T-helper 1 cell treated with Interleukin-12 subunit alpha and Interleukin-12 subunit beta and Interleukin-4 antibody, amounts not matched to agents 30 μg/mL and 1 μg/mL, for 36 hours (primary cell): Measurements from ENCODE around the gene TINAGL1.

Source experiments
- H3K27ac Mint-ChIP-seq: one replicate; pipeline ENCODE4 v1.8.0; 2021; ENCODE audit warnings: mild to moderate bottlenecking, mixed read lengths
- H3K27me3 Mint-ChIP-seq: one replicate; pipeline ENCODE4 v1.8.0; 2021; ENCODE audit warnings: low read depth, mixed read lengths
- H3K36me3 Mint-ChIP-seq: one replicate; pipeline ENCODE4 v1.8.0; 2021; ENCODE audit warnings: low read depth, mixed read lengths
- H3K4me1 Mint-ChIP-seq: one replicate; pipeline ENCODE4 v1.8.0; 2021; ENCODE audit warnings: low read depth, mixed read lengths
- H3K4me3 Mint-ChIP-seq: one replicate; pipeline ENCODE4 v1.8.0; 2021; ENCODE audit warnings: mild to moderate bottlenecking, moderate library complexity, mixed read lengths
- H3K9me3 Mint-ChIP-seq: one replicate; pipeline ENCODE4 v1.8.0; 2021; ENCODE audit warnings: mixed read lengths

The TINAGL1 gene

DNA sequence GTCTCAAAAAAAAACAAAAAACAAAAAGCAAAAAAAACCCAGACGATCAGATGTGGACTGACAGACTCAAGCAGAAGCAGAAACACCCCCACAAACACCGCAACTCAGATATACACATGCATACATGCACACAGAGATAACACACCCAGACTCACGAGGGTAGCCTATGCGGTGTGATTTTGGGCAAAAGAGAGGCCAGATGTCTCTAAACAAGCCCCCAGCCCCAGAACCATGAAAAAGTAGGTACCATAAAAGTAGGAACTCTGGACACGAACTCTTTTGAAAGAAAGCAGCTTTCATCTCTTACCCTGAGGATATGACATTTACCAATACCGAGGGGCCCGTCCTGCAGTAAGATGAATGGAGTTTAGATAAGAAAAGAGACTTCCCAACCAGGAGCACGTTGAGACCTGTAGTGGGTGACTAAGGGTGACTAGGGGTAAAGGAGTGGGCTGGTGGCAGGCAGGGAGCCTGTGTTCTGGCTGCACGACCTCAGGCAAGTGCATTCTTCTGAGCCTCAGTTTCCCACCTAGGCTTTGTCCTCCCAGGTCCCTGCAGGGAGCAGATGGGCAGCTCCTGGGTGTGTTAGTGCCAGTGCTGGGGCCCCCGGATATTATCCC lies 1.5 kb upstream of the TINAGL1 start:
- H3K27me3 Mint-ChIP-seq = peaks cover 14% of the 10 kb centered on the region
- H3K4me1 Mint-ChIP-seq = peaks cover 3% of the 10 kb centered on the region
- H3K4me3 Mint-ChIP-seq = no peak overlapping the region
- H3K36me3 Mint-ChIP-seq = no peaks in the 10 kb centered on the region
- H3K9me3 Mint-ChIP-seq = no peaks in the 10 kb centered on the region
- no peak overlapping the region for H3K27ac Mint-ChIP-seq

DNA sequence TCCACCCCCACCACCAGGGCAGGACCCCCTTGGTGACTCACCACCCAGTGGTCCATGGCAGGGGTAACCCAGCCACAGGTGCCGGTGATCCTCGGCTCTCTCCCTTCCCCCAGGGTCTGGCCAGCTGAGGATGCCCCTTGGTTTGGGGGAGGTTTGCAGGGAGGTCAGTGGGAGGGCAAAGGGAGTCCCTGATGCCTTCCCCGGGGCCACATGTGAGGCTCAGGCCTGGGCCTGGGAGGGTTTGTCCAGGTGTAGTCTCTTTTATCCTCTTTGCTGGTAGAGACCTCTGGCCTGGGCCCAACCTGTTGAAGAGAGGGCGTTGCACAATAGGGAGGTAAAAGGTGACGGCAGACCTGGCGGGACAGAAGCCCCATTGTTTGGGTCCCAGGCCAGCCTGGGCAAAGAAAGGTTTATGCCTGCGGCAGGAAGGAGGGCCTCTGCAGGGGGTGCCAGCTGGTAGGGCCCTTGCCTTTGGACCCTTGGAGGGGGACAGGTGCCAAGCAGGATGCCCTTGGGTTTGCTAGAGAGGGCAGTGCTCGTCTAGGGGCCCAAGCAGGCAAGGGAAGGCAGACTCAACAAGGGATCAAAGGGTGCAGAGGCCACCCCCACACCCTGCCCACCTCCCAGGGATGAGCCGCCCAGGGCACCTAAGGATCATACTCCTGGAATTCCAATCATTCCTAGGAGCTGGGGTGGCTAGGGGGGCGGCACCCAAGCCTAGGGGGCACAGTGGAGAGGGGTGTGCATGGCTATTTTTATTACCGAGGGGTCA lies 760 bp upstream of the TINAGL1 start:
- Mint-ChIP-seq H3K9me3 (no peaks in the 10 kb centered on the region), H3K4me1 (peaks cover 3% of the 10 kb centered on the region), H3K4me3 (no peak overlapping the region), H3K27ac (no peak overlapping the region), H3K36me3 (no peaks in the 10 kb centered on the region), H3K27me3 (peaks cover 18% of the 10 kb centered on the region)

DNA sequence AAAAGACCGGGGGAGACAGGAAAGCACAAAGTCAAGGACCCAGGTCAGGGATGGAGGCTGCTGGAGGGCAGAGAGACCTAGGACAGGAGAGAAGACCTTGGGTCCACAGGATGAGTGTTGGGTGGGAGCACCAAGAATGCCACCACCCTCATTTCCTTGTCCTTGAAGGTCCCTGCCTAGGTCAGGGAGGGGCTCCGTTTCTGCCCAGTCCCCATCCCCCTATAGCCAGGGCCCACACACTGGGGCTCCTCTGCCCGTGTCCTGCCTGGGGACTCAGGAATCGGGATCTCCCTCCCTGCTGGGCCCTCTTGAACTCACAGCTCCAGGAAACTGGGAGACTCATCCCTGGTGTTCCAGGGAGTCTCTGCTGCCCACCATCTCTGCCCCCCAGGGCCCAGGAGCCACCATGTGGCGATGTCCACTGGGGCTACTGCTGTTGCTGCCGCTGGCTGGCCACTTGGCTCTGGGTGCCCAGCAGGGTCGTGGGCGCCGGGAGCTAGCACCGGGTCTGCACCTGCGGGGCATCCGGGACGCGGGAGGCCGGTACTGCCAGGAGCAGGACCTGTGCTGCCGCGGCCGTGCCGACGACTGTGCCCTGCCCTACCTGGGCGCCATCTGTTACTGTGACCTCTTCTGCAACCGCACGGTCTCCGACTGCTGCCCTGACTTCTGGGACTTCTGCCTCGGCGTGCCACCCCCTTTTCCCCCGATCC lies 584 bp downstream of the TINAGL1 start:
- no peak overlapping the region for H3K27ac Mint-ChIP-seq

DNA sequence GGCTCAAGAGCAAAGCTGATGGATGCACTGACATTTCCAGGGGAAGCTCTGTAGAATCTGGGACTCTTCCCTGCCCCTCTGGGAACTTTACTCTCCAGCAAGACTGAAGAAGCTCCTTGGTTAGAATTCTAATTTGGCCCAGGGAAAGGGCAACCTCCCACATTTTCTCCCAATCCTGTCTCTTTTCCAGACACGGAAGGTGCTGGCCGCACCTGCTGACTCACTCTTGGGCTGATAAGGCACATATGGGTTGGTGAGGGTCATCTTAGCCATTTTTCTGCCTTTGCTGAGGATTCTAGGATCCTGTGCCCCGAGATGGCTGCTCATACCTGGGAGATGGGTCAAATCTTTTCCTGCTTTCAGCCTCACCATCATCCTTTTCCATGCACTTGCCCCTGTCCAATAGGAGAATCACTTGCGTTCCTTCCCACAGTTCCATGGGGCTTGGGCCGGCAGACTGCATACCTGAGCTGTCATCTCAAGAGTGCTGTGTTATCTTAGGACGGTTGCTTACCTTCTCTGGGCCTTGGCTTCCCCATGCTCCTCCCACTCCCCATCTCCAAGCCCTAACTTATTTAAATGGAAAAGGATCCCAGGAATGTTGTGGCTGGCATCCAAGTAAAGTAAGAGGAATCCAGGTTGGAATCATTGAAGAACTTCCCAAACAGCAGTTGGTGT lies 1.3 kb downstream of the TINAGL1 start:
- peaks cover 12% of the 10 kb centered on the region for H3K27me3 Mint-ChIP-seq
- peaks cover 3% of the 10 kb centered on the region for H3K4me1 Mint-ChIP-seq
- no peak overlapping the region for H3K27ac Mint-ChIP-seq
- H3K36me3 Mint-ChIP-seq = no peaks in the 10 kb centered on the region
- H3K9me3 Mint-ChIP-seq = no peaks in the 10 kb centered on the region
- H3K4me3 Mint-ChIP-seq = no peak overlapping the region

More for the DNA sequence above, 584 bp downstream of the TINAGL1 start:
- H3K4me1 Mint-ChIP-seq = peaks cover 3% of the 10 kb centered on the region
- no peaks in the 10 kb centered on the region for H3K36me3 Mint-ChIP-seq
- H3K4me3 Mint-ChIP-seq = no peak overlapping the region
- peaks cover 12% of the 10 kb centered on the region for H3K27me3 Mint-ChIP-seq
- no peaks in the 10 kb centered on the region for H3K9me3 Mint-ChIP-seq

DNA sequence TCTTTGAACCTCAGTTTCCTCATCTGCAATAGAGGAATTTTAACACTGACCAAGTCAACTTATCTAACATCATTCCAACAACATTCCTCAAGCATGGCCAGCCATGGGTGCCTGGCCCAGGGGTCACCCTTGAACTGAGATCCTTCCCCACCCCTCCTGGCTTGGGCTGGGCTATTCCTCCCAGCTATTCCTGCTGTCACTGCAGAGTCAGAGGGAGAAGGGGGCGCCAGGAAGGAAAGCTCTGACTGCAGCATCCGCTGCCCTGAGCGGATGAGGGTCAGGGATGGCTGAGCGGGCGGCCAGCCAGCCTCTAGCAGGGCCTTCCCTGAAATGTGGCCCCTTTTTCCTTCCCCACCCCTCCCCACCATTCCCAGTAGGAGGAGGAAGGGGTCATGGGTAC lies 3.1 kb downstream of the TINAGL1 start:
- no peaks in the 10 kb centered on the region for H3K36me3 Mint-ChIP-seq
- no peaks in the 10 kb centered on the region for H3K9me3 Mint-ChIP-seq
- H3K27ac Mint-ChIP-seq = no peak overlapping the region
- peaks cover 3% of the 10 kb centered on the region for H3K4me1 Mint-ChIP-seq
- H3K4me3 Mint-ChIP-seq = no peak overlapping the region
- peaks cover 12% of the 10 kb centered on the region for H3K27me3 Mint-ChIP-seq

DNA sequence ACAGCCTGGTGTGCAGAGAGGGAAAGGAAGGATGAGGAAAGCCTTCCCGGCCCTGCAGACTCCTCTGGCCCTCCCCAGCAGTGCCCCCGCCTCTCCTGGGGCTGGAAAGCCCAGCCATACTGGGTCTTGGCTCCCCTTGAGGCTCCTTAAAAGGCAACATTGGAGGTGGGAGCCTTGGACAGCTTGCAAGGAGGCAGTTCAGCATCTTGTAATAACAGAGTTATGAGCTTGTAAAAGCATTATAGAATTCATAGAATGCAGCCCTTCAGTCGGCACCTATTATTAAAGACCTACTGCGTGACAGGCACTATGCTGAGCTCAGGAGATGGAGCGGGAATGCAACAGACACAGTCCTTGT lies 4.2 kb downstream of the TINAGL1 start:
- H3K27me3 Mint-ChIP-seq = peaks cover 12% of the 10 kb centered on the region
- no peaks in the 10 kb centered on the region for H3K9me3 Mint-ChIP-seq
- peaks cover 3% of the 10 kb centered on the region for H3K4me1 Mint-ChIP-seq
- H3K4me3 Mint-ChIP-seq = no peak overlapping the region
- no peaks in the 10 kb centered on the region for H3K36me3 Mint-ChIP-seq
- H3K27ac Mint-ChIP-seq = no peak overlapping the region

DNA sequence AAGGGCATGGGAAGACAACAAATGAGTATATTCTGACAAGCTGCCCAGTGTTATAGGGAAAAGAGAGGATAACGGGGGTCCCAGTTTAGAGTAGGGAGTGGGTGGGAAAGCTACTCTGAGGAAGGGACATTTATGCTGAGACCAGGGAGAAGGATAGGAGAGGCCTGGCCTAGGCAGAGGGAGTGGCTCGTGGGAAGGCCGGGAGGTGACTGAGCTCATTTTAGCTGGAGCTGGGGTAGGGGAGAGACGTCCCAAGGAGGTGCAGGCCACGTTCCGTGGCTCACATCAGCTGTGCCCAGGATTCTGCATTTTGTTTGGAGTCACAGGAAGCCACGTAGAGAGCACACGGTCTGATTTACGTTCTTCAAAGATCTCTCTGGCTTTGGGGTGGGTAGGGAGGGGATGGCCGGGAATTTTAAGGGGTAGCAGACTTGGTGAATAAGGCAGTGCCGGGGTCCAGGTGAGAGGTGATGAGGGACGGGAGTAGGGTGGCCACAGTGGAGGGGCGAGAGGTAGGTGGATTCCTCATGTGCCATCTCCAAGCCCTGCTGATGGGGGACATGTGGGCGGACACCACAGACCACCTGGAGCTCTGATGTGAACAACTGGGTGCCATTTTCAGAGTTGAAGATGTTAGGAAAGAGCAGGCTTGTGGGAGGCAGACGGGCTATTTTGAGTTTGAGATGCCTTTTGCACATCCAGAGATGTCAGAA lies 4.7 kb downstream of the TINAGL1 start:
- Mint-ChIP-seq H3K27me3 (peaks cover 11% of the 10 kb centered on the region), H3K36me3 (no peaks in the 10 kb centered on the region), H3K9me3 (no peaks in the 10 kb centered on the region)

DNA sequence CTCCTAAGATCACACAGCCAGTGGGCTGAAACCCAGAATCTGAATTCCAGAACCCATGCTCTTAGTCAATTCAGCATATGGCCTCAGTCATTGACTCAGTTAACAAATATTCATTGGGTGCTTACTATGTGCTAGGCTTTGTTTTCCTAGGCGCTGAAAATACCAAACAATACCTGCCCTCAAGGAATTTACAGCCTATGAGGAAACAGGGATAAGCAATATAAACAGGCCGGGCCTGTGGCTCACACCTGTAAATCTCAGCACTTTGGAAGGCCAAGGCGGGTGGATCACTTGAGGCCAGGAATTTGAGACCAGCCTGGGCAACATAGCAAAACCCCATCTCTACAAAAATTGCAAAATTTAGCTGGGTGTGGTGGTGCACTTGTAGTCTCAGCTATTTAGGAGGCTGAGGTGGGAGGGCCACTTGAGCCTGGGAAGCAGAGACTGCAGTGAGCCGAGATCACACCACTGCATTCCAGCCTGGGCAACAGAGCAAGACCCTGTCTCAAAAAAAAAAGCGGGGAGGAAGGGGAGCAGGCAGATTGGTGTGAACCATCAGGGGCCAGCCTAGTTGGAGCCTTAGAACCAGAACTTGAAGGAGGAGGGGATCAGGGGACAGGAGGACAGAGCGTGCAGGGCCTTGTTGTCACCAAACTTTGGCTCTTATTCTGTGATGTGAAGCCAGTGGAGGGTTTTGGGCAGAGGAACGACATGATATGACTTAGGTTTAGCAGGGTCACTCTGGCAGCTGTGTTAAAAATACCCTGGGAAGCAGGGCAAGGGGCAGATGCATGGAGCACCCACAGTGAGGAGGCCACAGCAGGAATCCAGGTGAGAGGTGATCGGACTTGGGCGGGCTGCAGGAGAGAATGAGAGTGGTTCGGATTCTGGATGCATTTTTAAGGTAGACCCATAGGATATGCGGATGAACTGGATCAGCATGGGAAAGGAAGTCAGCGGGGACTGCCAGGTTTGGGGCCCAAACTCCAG lies 5.8 kb downstream of the TINAGL1 start:
- Mint-ChIP-seq H3K36me3 (no peaks in the 10 kb centered on the region), H3K27me3 (peaks cover 4% of the 10 kb centered on the region), H3K4me1 (no peaks in the 10 kb centered on the region), H3K9me3 (no peaks in the 10 kb centered on the region), H3K27ac (peak overlapping the region; percentile 34), H3K4me3 (no peak overlapping the region)

More for the DNA sequence above, 4.7 kb downstream of the TINAGL1 start:
- Mint-ChIP-seq H3K27ac (no peak overlapping the region), H3K4me1 (peaks cover 3% of the 10 kb centered on the region), H3K4me3 (no peak overlapping the region)

DNA sequence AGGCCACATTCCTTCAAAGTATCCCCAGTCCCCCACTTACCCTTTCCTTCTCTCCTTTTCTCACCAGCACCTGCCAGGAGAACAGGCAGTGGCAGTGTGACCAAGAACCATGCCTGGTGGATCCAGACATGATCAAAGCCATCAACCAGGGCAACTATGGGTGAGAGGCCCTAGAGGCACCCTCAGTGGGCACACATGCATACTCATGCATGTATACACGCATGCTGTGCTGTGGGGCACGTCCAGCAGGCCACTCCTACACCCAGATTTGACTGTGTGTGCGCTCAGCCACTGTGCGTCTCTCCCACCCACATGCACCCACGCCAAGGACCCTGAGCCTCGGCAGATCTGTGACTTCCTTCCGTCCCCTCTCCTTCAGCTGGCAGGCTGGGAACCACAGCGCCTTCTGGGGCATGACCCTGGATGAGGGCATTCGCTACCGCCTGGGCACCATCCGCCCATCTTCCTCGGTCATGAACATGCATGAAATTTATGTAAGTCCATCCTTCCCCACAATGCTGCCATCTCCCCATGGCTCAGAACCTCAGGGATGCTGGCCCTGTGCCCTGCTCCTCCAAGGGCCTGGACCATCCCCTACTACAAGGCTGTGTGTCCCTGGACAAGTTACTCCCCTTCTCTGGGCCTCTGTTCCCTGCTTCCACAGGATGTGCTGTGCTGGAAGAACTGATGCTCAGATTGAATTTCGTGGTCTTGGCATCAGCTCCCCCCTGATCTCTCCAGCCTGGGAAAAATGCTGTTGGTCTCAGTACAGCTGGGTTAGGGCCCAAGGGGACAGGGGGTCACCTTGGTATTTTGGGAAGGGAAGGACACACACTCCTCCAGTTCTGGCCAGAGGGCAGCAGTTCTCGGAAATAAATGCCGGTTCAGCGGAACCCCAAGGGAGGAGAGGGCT lies 7.0 kb downstream of the TINAGL1 start:
- Mint-ChIP-seq H3K27ac (no peak overlapping the region), H3K4me3 (no peak overlapping the region), H3K27me3 (peaks cover 8% of the 10 kb centered on the region), H3K4me1 (no peaks in the 10 kb centered on the region), H3K36me3 (no peaks in the 10 kb centered on the region), H3K9me3 (no peaks in the 10 kb centered on the region)

DNA sequence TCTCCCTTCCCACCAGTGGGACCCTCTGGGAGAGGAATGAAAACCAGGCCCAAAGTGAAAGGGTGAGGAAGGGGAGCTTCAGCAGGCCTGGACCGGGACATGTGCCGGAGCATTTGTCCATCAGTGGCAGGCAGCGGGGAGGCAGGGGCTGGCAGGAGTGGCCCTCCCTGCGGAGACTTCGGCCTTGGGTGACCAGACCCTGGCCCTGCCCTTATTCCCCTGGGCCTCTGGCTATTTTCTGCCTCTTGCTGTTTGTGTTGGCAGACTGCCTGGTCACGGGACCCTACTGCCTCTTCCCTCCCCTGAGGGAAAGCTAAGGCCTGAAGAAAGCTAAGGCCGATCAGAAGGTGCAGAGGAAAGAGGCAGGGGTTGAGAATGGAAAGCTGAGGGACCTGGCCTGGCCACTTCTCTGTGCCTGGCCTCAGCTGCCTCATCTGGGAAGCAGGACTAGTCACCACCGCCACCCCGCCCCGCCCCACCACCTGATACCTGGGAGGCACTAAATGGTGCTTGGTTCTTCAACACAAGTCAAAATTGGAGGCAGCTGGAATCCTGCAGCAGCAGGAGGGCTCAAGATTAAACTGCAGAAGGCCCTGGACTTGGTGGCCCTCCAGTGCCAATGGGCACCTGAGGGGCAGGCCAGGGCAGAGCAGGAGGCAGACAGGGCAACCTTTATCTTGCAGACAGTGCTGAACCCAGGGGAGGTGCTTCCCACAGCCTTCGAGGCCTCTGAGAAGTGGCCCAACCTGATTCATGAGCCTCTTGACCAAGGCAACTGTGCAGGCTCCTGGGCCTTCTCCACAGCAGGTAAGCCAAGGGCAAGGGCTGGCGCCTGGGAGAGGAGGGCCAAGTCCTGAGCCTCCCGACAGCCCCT lies 7.9 kb downstream of the TINAGL1 start:
- H3K9me3 Mint-ChIP-seq = no peaks in the 10 kb centered on the region
- no peaks in the 10 kb centered on the region for H3K4me1 Mint-ChIP-seq
- no peak overlapping the region for H3K27ac Mint-ChIP-seq
- H3K27me3 Mint-ChIP-seq = peaks cover 11% of the 10 kb centered on the region
- no peaks in the 10 kb centered on the region for H3K36me3 Mint-ChIP-seq
- H3K4me3 Mint-ChIP-seq = no peak overlapping the region

DNA sequence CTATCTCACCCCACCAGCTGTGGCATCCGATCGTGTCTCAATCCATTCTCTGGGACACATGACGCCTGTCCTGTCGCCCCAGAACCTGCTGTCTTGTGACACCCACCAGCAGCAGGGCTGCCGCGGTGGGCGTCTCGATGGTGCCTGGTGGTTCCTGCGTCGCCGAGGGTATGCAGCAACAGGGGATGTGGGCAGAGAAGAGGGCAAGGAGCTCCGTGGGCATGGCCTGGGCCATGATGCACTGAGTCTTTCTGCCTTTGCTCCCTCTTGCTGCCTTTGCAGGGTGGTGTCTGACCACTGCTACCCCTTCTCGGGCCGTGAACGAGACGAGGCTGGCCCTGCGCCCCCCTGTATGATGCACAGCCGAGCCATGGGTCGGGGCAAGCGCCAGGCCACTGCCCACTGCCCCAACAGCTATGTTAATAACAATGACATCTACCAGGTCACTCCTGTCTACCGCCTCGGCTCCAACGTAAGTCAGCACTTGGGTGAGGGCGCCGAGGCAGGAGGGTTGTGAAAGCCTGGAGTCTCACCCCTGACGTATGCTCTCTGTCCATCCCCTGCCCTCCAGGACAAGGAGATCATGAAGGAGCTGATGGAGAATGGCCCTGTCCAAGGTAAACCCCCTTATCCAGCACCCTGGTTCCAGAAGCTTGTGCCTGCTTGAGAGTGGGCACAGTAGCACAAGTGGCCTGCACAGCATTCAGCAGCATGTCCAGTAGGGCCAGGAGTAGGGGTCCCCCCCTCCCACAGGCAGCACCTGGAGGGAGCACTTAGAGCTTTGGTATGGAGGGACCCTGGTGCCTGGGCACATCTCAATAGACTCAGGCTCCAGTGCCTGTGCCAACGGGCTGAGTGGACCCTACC lies 8.8 kb downstream of the TINAGL1 start:
- no peaks in the 10 kb centered on the region for H3K36me3 Mint-ChIP-seq
- no peaks in the 10 kb centered on the region for H3K4me1 Mint-ChIP-seq
- peaks cover 11% of the 10 kb centered on the region for H3K27me3 Mint-ChIP-seq
- H3K4me3 Mint-ChIP-seq = no peak overlapping the region
- H3K9me3 Mint-ChIP-seq = no peaks in the 10 kb centered on the region
- H3K27ac Mint-ChIP-seq = no peak overlapping the region
